GM23338 (cell line): Measurements from ENCODE around the gene RTN3.

Source experiments
- CREB1 ChIP-seq: fragments of 250-450 bp; sonication (Bioruptor Pico); IDR thresholded peaks from 2 replicates; pipeline ENCODE4 v1.5.0; 2020; ENCODE audit warnings: low read depth, mild to moderate bottlenecking, moderate library complexity
- EZH2 ChIP-seq: fragments of 200-600 bp; sonication (generic); IDR thresholded peaks from one replicate; pipeline ENCODE4 v1.8.0; 2017; ENCODE audit warnings: antibody characterized with exemption, mild to moderate bottlenecking, low read depth; ENCODE audit not compliant: unreplicated experiment
- EZH2phosphoT487 ChIP-seq: fragments of 200-600 bp; sonication (generic); IDR thresholded peaks from one replicate; pipeline ENCODE4 v1.8.1; 2018; ENCODE audit warnings: antibody characterized with exemption; ENCODE audit not compliant: unreplicated experiment
- TF ChIP-seq, protein P1 (sequence below): IDR thresholded peaks from one replicate; pipeline ENCODE4 v1.6.1; 2018; ENCODE audit warnings: antibody characterized with exemption; ENCODE audit not compliant: unreplicated experiment
- TF ChIP-seq, protein P2 (sequence below), 2 experiments: fragments of 200-600 bp in 1 of 2; sonication (generic) in 1 of 2; conservative IDR thresholded peaks; 2 replicates each; pipeline versions ENCODE4 v1.5.1 to v1.6.1; 2016 to 2017; ENCODE audit warnings: antibody characterized with exemption in 2 of 2, low read depth in 2 of 2, mild to moderate bottlenecking in 2 of 2, moderate library complexity in 1 of 2
- TF ChIP-seq, protein P3 (sequence below): IDR thresholded peaks from 2 replicates; pipeline ENCODE4 v1.6.1; 2016; ENCODE audit warnings: antibody characterized with exemption

DNA sequence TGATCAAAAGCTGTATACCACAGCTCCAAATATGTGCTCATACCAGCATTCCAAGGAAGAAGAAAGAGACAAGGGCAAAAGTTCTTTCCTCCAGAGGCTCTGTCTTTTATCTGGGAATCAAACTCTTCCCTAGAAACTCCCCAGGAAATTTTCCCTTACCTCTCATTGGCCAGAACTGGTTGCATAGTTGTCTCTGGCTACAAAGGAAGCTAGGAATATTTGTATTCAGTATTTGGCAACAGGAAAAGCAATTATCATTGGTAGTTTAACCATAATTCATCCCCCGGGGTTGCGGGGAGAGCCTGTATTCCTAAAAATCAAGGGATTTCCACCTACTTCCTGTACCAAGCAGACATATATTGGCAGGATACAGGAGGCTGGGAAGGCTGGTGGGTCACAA is 97.7 kb downstream of the RTN3 start:
- TF ChIP-seq, protein P1, sequence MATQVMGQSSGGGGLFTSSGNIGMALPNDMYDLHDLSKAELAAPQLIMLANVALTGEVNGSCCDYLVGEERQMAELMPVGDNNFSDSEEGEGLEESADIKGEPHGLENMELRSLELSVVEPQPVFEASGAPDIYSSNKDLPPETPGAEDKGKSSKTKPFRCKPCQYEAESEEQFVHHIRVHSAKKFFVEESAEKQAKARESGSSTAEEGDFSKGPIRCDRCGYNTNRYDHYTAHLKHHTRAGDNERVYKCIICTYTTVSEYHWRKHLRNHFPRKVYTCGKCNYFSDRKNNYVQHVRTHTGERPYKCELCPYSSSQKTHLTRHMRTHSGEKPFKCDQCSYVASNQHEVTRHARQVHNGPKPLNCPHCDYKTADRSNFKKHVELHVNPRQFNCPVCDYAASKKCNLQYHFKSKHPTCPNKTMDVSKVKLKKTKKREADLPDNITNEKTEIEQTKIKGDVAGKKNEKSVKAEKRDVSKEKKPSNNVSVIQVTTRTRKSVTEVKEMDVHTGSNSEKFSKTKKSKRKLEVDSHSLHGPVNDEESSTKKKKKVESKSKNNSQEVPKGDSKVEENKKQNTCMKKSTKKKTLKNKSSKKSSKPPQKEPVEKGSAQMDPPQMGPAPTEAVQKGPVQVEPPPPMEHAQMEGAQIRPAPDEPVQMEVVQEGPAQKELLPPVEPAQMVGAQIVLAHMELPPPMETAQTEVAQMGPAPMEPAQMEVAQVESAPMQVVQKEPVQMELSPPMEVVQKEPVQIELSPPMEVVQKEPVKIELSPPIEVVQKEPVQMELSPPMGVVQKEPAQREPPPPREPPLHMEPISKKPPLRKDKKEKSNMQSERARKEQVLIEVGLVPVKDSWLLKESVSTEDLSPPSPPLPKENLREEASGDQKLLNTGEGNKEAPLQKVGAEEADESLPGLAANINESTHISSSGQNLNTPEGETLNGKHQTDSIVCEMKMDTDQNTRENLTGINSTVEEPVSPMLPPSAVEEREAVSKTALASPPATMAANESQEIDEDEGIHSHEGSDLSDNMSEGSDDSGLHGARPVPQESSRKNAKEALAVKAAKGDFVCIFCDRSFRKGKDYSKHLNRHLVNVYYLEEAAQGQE, result no peak
- TF ChIP-seq, protein P2, sequence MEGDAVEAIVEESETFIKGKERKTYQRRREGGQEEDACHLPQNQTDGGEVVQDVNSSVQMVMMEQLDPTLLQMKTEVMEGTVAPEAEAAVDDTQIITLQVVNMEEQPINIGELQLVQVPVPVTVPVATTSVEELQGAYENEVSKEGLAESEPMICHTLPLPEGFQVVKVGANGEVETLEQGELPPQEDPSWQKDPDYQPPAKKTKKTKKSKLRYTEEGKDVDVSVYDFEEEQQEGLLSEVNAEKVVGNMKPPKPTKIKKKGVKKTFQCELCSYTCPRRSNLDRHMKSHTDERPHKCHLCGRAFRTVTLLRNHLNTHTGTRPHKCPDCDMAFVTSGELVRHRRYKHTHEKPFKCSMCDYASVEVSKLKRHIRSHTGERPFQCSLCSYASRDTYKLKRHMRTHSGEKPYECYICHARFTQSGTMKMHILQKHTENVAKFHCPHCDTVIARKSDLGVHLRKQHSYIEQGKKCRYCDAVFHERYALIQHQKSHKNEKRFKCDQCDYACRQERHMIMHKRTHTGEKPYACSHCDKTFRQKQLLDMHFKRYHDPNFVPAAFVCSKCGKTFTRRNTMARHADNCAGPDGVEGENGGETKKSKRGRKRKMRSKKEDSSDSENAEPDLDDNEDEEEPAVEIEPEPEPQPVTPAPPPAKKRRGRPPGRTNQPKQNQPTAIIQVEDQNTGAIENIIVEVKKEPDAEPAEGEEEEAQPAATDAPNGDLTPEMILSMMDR (conservative IDR thresholded peaks at IDR 0.05; ENCODE audit: low read depth in 2 of 2), result no peak
- no peak for TF ChIP-seq CREB1 (CRISPR knock-in tag)
- TF ChIP-seq EZH2, result no peak
- no peak for TF ChIP-seq EZH2phosphoT487
- TF ChIP-seq, protein P3, sequence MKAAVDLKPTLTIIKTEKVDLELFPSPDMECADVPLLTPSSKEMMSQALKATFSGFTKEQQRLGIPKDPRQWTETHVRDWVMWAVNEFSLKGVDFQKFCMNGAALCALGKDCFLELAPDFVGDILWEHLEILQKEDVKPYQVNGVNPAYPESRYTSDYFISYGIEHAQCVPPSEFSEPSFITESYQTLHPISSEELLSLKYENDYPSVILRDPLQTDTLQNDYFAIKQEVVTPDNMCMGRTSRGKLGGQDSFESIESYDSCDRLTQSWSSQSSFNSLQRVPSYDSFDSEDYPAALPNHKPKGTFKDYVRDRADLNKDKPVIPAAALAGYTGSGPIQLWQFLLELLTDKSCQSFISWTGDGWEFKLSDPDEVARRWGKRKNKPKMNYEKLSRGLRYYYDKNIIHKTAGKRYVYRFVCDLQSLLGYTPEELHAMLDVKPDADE, result no peak
